HCT116 (cell line): Measurements from ENCODE around the gene PJA2. TPM values are rescaled to one million over a fixed set of nuclear protein-coding genes. Genes with fewer than 3 reads are reported as not detected.

Source experiments
- ATAC-seq: fragments of 200-7000 bp; cut with Tn5 transposase; 2 replicates; pipeline ENCODE4 v1.9.1; 2020; ENCODE audit warnings: mild to moderate bottlenecking, moderate library complexity
- BruUV-seq: library from RNA; stranded (reverse); fragments of 400-500 nt; replicated peaks from 2 replicates; lab custom pipeline; 2021; lab: Mats Ljungman, UMichigan
- CTCF ChIA-PET: fragments of 300-600 bp; sonication (Branson Sonifier 250); formaldehyde crosslinking; loops from one replicate; lab custom pipeline; 2021; ENCODE audit warnings: antibody characterized with exemption; lab: Charles Lee
- POLR2A ChIA-PET: fragments of 300-600, 350-600 bp; sonication (Branson Sonifier 250); formaldehyde crosslinking; loops from one replicate; lab custom pipeline; 2021; ENCODE audit warnings: antibody characterized with exemption; lab: Charles Lee
- RAD21 ChIA-PET, 2 experiments: fragments of 300-600 bp; sonication (Branson Sonifier 250); formaldehyde crosslinking; loops; one replicate each; lab custom pipeline; 2023; ENCODE audit warnings: low total read pairs in 2 of 2; ENCODE audit not compliant: uncharacterized antibody in 2 of 2, unreplicated experiment in 2 of 2, low non-redundant PET in 1 of 2; lab: Charles Lee
- DNase-seq: peaks from one replicate; pipeline ENCODE4 v3.0.0-alpha.2; 2010; ENCODE audit warnings: low read depth, low spot score
- H2AFZ ChIP-seq: fragments of 200-600 bp; shearing (Covaris generic), sonication (generic); 2 replicates; pipeline ENCODE4 v1.6.1; 2017; ENCODE audit warnings: low read depth, mixed run types, mixed read lengths, antibody characterized with exemption, low read length; ENCODE audit not compliant: poor library complexity, severe bottlenecking
- H3K27ac ChIP-seq: 2 replicates; pipeline ENCODE4 v1.5.1; 2012; ENCODE audit warnings: low read depth, low read length
- H3K27me3 ChIP-seq: fragments of 200-600 bp; sonication (generic); 2 replicates; pipeline ENCODE4 v1.6.1; 2016; ENCODE audit warnings: mixed run types, low read length, mixed read lengths; ENCODE audit not compliant: insufficient read depth
- H3K36me3 ChIP-seq, 2 experiments: fragments of 200-500 bp in 1 of 2; fragments of 200-600 bp in 1 of 2; sonication (Bioruptor generic) in 1 of 2; sonication (generic) in 1 of 2; 2 replicates each; pipeline versions ENCODE4 v1.5.1 to v1.6.1; 2014 to 2016; ENCODE audit warnings: low read length in 2 of 2, inconsistent platforms in 1 of 2, mixed read lengths in 1 of 2, mixed run types in 1 of 2; ENCODE audit not compliant: insufficient read depth in 2 of 2, control insufficient read depth in 1 of 2
- H3K4me1 ChIP-seq, 2 experiments: fragments of 200-600 bp in 1 of 2; sonication (generic) in 1 of 2; 2 replicates each; pipeline versions ENCODE4 v1.5.1 to v1.6.1; 2012 to 2017; ENCODE audit warnings: low read length in 2 of 2, inconsistent platforms in 1 of 2, mild to moderate bottlenecking in 1 of 2, mixed read lengths in 1 of 2, mixed run types in 1 of 2, moderate library complexity in 1 of 2; ENCODE audit not compliant: insufficient read depth in 2 of 2, control insufficient read depth in 1 of 2
- H3K4me2 ChIP-seq: fragments of 200-600 bp; sonication (generic); 2 replicates; pipeline ENCODE4 v1.6.1; 2017; ENCODE audit warnings: mixed run types, low read length, mixed read lengths
- H3K4me3 ChIP-seq, 2 experiments: fragments of 200-600 bp in 1 of 2; sonication (generic) in 1 of 2; replicated peaks in 1 of 2; 2 replicates each; pipeline ENCODE4 v1.5.1; 2011 to 2016; ENCODE audit warnings: low read length in 2 of 2, control low read depth in 1 of 2, low read depth in 1 of 2, mild to moderate bottlenecking in 1 of 2, mixed read lengths in 1 of 2, mixed run types in 1 of 2
- H3K79me2 ChIP-seq: fragments of 200-600 bp; sonication (generic); 2 replicates; pipeline ENCODE4 v1.6.1; 2017; ENCODE audit warnings: mild to moderate bottlenecking, mixed run types, low read length, moderate library complexity, mixed read lengths; ENCODE audit not compliant: insufficient read depth
- H3K9ac ChIP-seq: fragments of 200-600 bp; sonication (generic); 2 replicates; pipeline ENCODE4 v1.6.1; 2016; ENCODE audit warnings: low read length, mixed read lengths
- H3K9me2 ChIP-seq: fragments of 200-600 bp; sonication (generic), shearing (Covaris generic); 2 replicates; pipeline ENCODE4 v1.6.1; 2017; ENCODE audit warnings: mixed run types, mild to moderate bottlenecking, moderate library complexity; ENCODE audit not compliant: insufficient read depth
- H3K9me3 ChIP-seq, 2 experiments: fragments of 200-500 bp in 1 of 2; fragments of 200-600 bp in 1 of 2; sonication (Bioruptor generic) in 1 of 2; sonication (generic) in 1 of 2; 2 replicates each; pipeline ENCODE4 v1.6.1; 2014 to 2017; ENCODE audit warnings: low read length in 2 of 2, mixed read lengths in 2 of 2, inconsistent platforms in 1 of 2, low read depth in 1 of 2, mild to moderate bottlenecking in 1 of 2, mixed run types in 1 of 2, moderate library complexity in 1 of 2; ENCODE audit not compliant: control insufficient read depth in 1 of 2, insufficient read depth in 1 of 2
- H4K20me1 ChIP-seq: fragments of 200-600 bp; sonication (generic), shearing (Covaris generic); 2 replicates; pipeline ENCODE4 v1.6.1; 2017; ENCODE audit warnings: mixed run types, mild to moderate bottlenecking, moderate library complexity; ENCODE audit not compliant: insufficient read depth
- ATF3 ChIP-seq: IDR thresholded peaks from 2 replicates; pipeline ENCODE4 v1.6.1; 2012
- CBX3 ChIP-seq: IDR thresholded peaks from 2 replicates; pipeline ENCODE4 v1.6.1; 2012; ENCODE audit warnings: low read depth
- CEBPB ChIP-seq: IDR thresholded peaks from 2 replicates; pipeline ENCODE4 v1.6.1; 2012; ENCODE audit warnings: low read depth
- ELF1 ChIP-seq: IDR thresholded peaks from 2 replicates; pipeline ENCODE4 v1.6.1; 2012; ENCODE audit warnings: low read depth, borderline replicate concordance
- EZH2phosphoT487 ChIP-seq: fragments of 200-600 bp; IDR thresholded peaks from 2 replicates; pipeline ENCODE4 v1.6.1; 2018; ENCODE audit warnings: antibody characterized with exemption, borderline replicate concordance
- FOSL1 ChIP-seq: IDR thresholded peaks from 2 replicates; pipeline ENCODE4 v1.6.1; 2012; ENCODE audit warnings: low read depth
- POLR2AphosphoS5 ChIP-seq: IDR thresholded peaks from 2 replicates; pipeline ENCODE4 v1.6.1; 2011; ENCODE audit warnings: mild to moderate bottlenecking, low read depth, low read length, moderate library complexity
- RAD21 ChIP-seq: IDR thresholded peaks from 2 replicates; pipeline ENCODE4 v1.6.1; 2012; ENCODE audit warnings: low read depth, mild to moderate bottlenecking
- SIN3A ChIP-seq: IDR thresholded peaks from 2 replicates; pipeline ENCODE4 v1.6.1; 2012; ENCODE audit warnings: low read depth
- SP1 ChIP-seq: IDR thresholded peaks from 2 replicates; pipeline ENCODE4 v1.6.1; 2012; ENCODE audit warnings: low read depth
- SRF ChIP-seq: IDR thresholded peaks from 2 replicates; pipeline ENCODE4 v1.6.1; 2012; ENCODE audit warnings: low read depth
- TCF7L2 ChIP-seq: IDR thresholded peaks from 2 replicates; pipeline ENCODE4 v1.7.0; 2011; ENCODE audit warnings: borderline replicate concordance, inconsistent platforms; ENCODE audit not compliant: insufficient read depth, insufficient read length; ENCODE audit errors: extremely low read depth
- YY1 ChIP-seq: IDR thresholded peaks from 2 replicates; pipeline ENCODE4 v1.6.1; 2011; ENCODE audit warnings: low read length, low read depth, moderate library complexity, mild to moderate bottlenecking; ENCODE audit not compliant: insufficient replicate concordance; ENCODE audit errors: extremely low read depth
- ZFX ChIP-seq: fragments of 450-650 bp; IDR thresholded peaks from 2 replicates; pipeline ENCODE4 v1.6.1; 2017
- ZNF274 ChIP-seq: fragments of 200-500 bp; sonication (Bioruptor generic); IDR thresholded peaks from 2 replicates; pipeline ENCODE4 v1.6.1; 2014; ENCODE audit warnings: mild to moderate bottlenecking, low read depth, low read length, inconsistent platforms
- intact Hi-C: fragments of 100-400 bp; cut with micrococcal nuclease; formaldehyde crosslinking; loops from 2 replicates; pipeline ENCODE4 v1.10.0; 2022
- total RNA-seq: library from RNA; stranded (reverse); gene quantifications from one replicate; pipeline ENCODE4 v1.2.1, GENCODE V29; 2021; ENCODE audit not compliant: unreplicated experiment
- TF ChIP-seq, protein P1 (sequence below): IDR thresholded peaks from 2 replicates; pipeline ENCODE4 v1.6.1; 2012

Gene PJA2
- total RNA-seq, 1 experiment from 2014 or later = 38.4 TPM

GRCh38 chr5:109453251-109453650 is 43.5 kb upstream of the PJA2 start:
- Histone ChIP-seq H3K4me2 (no peak overlapping the region), H3K4me1 (peaks cover 3 to 11% of the 10 kb centered on the region in 2 experiments; a peak in 3 of 4 replicates), H3K79me2 (no peaks in the 10 kb centered on the region), H3K36me3 (no peaks in the 10 kb centered on the region), H3K27me3 (no peaks in the 10 kb centered on the region), H3K9me2 (no peaks in the 10 kb centered on the region), H2AFZ (no peak overlapping the region), H3K4me3 (no peak overlapping the region), H3K9ac (no peak overlapping the region), H3K27ac (no peak overlapping the region), H4K20me1 (no peaks in the 10 kb centered on the region), H3K9me3 (no peaks in the 10 kb centered on the region)
- no peak for ATAC-seq
- DNase-seq = no peak
- intact Hi-C loops = no loop called here
- CTCF ChIA-PET = no interaction called here
- RAD21 ChIA-PET = no interaction called here
- POLR2A ChIA-PET = no interaction called here
- TF ChIP-seq ZFX = no peak
- no peak for TF ChIP-seq YY1
- no peak for TF ChIP-seq ELF1
- TF ChIP-seq, all 23 proteins: peak for 0
- BruUV-seq = no TSS peak

GRCh38 chr5:109452661-109453060 is 42.9 kb upstream of the PJA2 start:
- intact Hi-C loops = no loop called here
- Histone ChIP-seq H3K9me3 (no peaks in the 10 kb centered on the region), H3K79me2 (no peaks in the 10 kb centered on the region), H3K9me2 (no peaks in the 10 kb centered on the region), H4K20me1 (no peaks in the 10 kb centered on the region), H2AFZ (no peak overlapping the region), H3K4me2 (no peak overlapping the region), H3K4me1 (peaks cover 3 to 11% of the 10 kb centered on the region in 2 experiments; a peak in 3 of 4 replicates), H3K36me3 (no peaks in the 10 kb centered on the region), H3K9ac (no peak overlapping the region), H3K27ac (no peak overlapping the region), H3K4me3 (no peak overlapping the region), H3K27me3 (no peaks in the 10 kb centered on the region)
- ATAC-seq = no peak
- RAD21 ChIA-PET = no interaction called here
- POLR2A ChIA-PET = no interaction called here
- no peak for DNase-seq
- no TSS peak for BruUV-seq
- CTCF ChIA-PET = no interaction called here
- TF ChIP-seq TCF7L2 (no peak), CEBPB (no peak), RAD21 (no peak), SIN3A (no peak), SP1 (no peak), ELF1 (no peak), POLR2AphosphoS5 (no peak), EZH2phosphoT487 (no peak), ZNF274 (no peak), SRF (no peak), CBX3 (no peak), ATF3 (no peak), FOSL1 (no peak)
- TF ChIP-seq, protein P1, sequence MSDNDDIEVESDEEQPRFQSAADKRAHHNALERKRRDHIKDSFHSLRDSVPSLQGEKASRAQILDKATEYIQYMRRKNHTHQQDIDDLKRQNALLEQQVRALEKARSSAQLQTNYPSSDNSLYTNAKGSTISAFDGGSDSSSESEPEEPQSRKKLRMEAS = no peak
